ENCODE data around the gene ABCB11.

- TF ChIP-seq NFE2L2 (IDR thresholded peaks at IDR 0.05; ENCODE audit: low read depth, low read length) (no peak), CTCF (conservative IDR thresholded peaks at IDR 0.05; ENCODE audit: low read depth, low read length) (no peak), POLR2A (IDR thresholded peaks at IDR 0.05; ENCODE audit: low read depth, low read length) (no peak), RFX5 (IDR thresholded peaks at IDR 0.05; ENCODE audit: low read depth, low read length) (no peak), ELK1 (IDR thresholded peaks at IDR 0.05; ENCODE audit: borderline replicate concordance, low read depth, low read length) (no peak), MXI1 (IDR thresholded peaks at IDR 0.05; ENCODE audit: borderline replicate concordance, low read depth, low read length) (no peak), MAFK (IDR thresholded peaks at IDR 0.05; ENCODE audit: low read depth, low read length) (no peak), CEBPB (IDR thresholded peaks at IDR 0.05; ENCODE audit: low read depth, low read length) (no peak), BHLHE40 (IDR thresholded peaks at IDR 0.05; ENCODE audit: low read depth, low read length) (no peak)
These were observed 7.2 kb upstream of the ABCB11 start for GRCh38 chr2:169038338-169038757.

Measured in IMR-90 (cell line).